Cerebellar nuclear complex (tissue), 1 donor: Measurements from ENCODE around the gene CPTP.

Source experiments
- DNase-seq, 2 experiments: peaks; one replicate each; lab custom pipeline; 2025; lab: John Stamatoyannopoulos, UW

CPTP gene

GRCh38 chr1:1335792-1336248, 11.2 kb downstream of the CPTP start:
- DNase-seq: no peak

- DNase-seq: no peak
These were observed 11.8 kb downstream of the CPTP start for GRCh38 chr1:1336446-1336845.

GRCh38 chr1:1336931-1337792, 12.6 kb downstream of the CPTP start:
- DNase-seq: no peak

- no peak for DNase-seq
These were observed 13.2 kb downstream of the CPTP start for GRCh38 chr1:1337793-1338147.

- no peak for DNase-seq
These were observed 13.7 kb downstream of the CPTP start for GRCh38 chr1:1338278-1338677.

- no peak for DNase-seq
These were observed 15.6 kb downstream of the CPTP start for GRCh38 chr1:1340185-1340584.

- no peak for DNase-seq
These were observed 16.4 kb downstream of the CPTP start for GRCh38 chr1:1340791-1341548.

- no peak for DNase-seq
These were observed 17.0 kb downstream of the CPTP start for GRCh38 chr1:1341549-1342021.

- DNase-seq: no peak
These were observed 17.5 kb downstream of the CPTP start for GRCh38 chr1:1342061-1342562.

- no peak for DNase-seq
These were observed 18.0 kb downstream of the CPTP start for GRCh38 chr1:1342584-1343115.

- DNase-seq: no peak
These were observed 19.3 kb downstream of the CPTP start for GRCh38 chr1:1343811-1344421.

GRCh38 chr1:1344655-1345361, 20.2 kb downstream of the CPTP start:
- no peak for DNase-seq

- no peak for DNase-seq
These were observed 20.8 kb downstream of the CPTP start for GRCh38 chr1:1345384-1345783.

GRCh38 chr1:1345860-1346500, 21.4 kb downstream of the CPTP start:
- no peak for DNase-seq

GRCh38 chr1:1346501-1346890, 21.9 kb downstream of the CPTP start:
- DNase-seq: no peak

GRCh38 chr1:1347026-1347595, 22.5 kb downstream of the CPTP start:
- DNase-seq: no peak

- no peak for DNase-seq
These were observed 23.2 kb downstream of the CPTP start for GRCh38 chr1:1347663-1348419.

- no peak for DNase-seq
These were observed 24.0 kb downstream of the CPTP start for GRCh38 chr1:1348420-1349255.
